Measurements from ENCODE around the gene TMEM54.

TMEM54 gene

GRCh38 chr1:32864375-32865019 is 36.7 kb downstream of the TMEM54 start:
- DNase-seq (ENCODE audit: low read depth in 2 of 2), result no peak

DNA sequence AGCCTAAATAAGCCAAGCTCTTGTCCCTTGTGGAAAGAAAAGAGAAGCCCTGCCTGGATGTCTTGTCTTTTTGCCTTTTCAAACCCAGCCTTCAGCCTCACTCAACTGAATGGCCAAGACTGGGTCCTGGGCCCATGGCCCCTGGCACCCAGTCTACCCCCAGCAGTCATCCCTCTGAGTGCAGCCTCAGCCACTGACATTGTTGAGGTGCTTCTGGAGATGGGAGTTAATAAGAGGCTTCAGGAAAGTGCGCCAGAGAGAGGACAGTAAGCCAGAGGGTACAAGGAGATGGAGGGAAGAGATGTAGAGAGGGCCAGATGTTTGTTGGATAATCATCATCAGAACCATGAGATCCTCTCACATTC is 37.3 kb downstream of the TMEM54 start:
- no peak for DNase-seq (ENCODE audit: low read depth in 2 of 2)

- DNase-seq (ENCODE audit: low read depth in 2 of 2), result no peak
Observed at GRCh38 chr1:32863218-32863880, 37.8 kb downstream of the TMEM54 start.

DNA sequence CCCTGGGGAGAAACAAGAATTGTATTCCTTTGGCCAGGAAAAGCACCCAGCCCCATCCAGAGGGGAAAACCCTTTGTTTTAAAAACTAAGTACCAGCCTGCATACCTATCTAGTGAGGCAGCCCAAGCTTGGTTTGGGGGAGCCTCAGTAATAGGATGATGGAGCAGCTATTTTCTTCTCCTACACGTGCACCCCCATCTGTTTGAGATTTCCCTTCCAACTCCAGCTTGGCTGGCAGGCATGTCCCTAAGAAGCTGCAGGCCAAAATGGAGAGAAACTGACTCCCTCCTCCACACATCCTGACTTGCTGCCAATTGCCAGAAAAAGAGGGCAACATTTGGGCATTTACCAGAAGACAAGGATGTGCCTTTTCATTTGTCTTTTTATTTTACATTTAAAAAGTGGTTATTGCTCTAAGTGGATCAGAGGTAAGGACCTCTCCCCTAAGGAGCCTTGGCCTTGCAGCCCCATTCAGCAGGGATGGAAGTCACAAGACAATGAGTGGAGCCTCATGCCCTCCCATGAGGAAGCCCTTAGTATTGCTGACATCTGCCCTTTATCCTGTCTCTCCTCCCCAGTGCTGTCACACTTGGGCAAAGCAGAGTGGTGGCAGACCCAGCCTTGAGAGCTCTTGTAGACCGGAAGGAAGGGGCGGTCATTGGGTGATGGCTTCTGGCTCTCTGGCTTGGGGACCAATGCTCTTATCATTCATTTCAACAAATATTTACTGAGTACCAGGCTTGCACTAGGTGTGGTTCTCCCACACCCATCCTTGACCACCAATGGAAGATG is 39.1 kb downstream of the TMEM54 start:
- no peak for DNase-seq (ENCODE audit: low read depth in 2 of 2)

- no peak for DNase-seq (ENCODE audit: low read depth in 2 of 2)
Observed at GRCh38 chr1:32860566-32860965, 40.6 kb downstream of the TMEM54 start.

- DNase-seq (ENCODE audit: low read depth in 2 of 2), result no peak
Observed at GRCh38 chr1:32859915-32860314, 41.3 kb downstream of the TMEM54 start.

- no peak for DNase-seq (ENCODE audit: low read depth in 2 of 2)
Observed at GRCh38 chr1:32858791-32859190, 42.4 kb downstream of the TMEM54 start.

DNA sequence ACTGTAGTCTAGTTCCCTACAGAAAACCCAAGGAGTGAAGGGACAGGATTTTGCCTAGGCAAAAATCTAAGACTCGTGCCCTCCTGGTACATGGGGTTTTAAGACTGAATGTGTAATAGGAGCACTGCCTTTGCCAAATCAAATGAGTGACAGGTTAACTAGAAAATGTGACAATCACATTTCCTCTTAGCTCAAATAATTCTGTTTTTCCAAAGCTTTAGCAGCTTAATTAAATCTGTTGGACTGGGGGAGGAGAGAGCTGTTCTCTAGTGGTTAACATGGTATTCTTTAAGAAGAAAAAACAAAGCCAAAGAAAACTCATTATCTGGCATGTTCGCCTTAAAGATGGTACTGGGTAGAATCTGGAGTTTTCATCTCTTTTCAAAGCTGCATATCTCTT is 43.1 kb downstream of the TMEM54 start:
- no peak for DNase-seq (ENCODE audit: low read depth in 2 of 2)

DNA sequence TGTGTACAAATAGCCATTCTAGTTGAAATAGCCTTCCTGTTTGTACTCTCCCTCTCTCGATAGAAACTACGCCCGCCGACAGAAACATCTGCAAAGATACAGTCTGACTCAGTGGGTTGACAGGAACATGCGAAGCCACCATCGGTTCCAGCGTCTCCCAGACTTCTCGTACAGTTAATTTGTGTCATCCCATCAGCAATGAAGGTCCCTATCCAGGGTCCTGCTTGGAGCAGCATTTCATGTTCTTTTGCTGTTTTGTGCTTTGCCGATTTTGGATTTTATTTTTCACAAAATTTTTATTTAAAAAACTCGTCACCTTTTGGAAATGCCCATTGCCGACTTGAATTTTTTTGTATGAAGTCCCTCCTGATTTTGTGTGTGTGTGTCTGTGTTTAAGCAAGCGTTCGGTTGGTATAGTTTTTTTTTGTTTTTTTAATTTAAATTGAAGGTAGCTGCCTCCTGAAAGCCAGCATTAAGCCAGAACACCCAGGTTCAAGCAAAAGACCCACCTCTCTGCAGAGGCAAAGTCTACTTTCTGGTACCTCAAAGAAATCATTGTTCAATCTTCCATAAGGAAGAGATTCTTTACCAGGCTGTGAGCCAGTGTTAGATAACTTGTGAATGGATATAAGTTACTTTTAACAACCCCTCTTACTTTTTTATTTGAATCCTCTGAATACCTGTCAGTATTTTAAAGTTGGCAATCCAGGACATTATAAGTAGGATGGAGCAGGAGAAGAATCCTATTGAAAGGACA is 45.1 kb downstream of the TMEM54 start:
- DNase-seq (ENCODE audit: low read depth in 2 of 2), result no peak

DNA sequence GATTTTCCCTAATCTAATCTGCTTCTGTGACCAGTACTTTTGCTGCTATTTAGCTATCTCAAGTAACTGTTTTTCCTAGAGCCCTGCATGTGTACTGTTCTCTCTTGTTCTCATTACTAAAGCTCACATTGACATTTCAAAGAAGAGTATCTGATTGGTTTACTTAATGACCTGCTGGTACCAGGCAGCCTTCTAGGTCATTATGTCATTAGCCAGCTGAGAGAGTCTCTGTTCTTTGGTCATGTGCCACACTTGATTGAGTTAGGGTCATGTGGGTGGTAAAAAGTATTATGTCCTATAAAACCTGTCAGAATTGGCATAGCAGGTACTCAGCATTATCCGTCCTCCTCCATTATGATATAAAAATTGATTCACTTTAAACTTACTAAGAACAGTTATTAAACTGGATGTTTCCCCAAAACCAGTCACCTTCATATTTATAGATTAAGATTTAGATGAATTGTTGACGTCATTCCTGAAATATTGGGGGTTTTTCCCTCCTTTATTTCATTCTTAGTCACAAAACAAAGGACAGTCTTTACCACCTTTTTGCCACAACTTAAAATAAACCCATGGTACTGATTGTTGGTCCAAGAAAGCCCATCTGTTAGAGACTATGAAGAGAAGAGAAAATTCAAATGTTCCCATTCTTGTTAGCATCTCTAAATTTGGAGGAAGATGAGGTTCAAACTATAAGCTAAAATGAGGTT is 52.7 kb downstream of the TMEM54 start:
- no peak for DNase-seq (ENCODE audit: low read depth in 2 of 2)

All from stimulated activated CD4-positive, alpha-beta T cell treated with anti-CD3 and anti-CD28 coated beads, Interleukin-1b, Interleukin-23, amount 100 ng/mL, for 1 hour (primary cell).